Type B pancreatic cell (in vitro differentiated cells): Measurements from ENCODE around the gene MBNL3. TPM values are rescaled to one million over a fixed set of nuclear protein-coding genes. Genes with fewer than 3 reads are reported as not detected.

ENCODE experiments used
- DNase-seq: peaks from one replicate; pipeline ENCODE4 v3.0.0; 2021; ENCODE audit warnings: mixed read lengths; ENCODE audit not compliant: unreplicated experiment; ENCODE audit errors: extremely low spot score
- H3K27ac Mint-ChIP-seq: 2 replicates; pipeline ENCODE4 v1.8.0; 2021; ENCODE audit warnings: mild to moderate bottlenecking, mixed read lengths
- H3K27me3 Mint-ChIP-seq: 2 replicates; pipeline ENCODE4 v1.8.0; 2021; ENCODE audit warnings: mixed read lengths
- H3K36me3 Mint-ChIP-seq: 2 replicates; pipeline ENCODE4 v1.8.0; 2021; ENCODE audit warnings: mixed read lengths
- H3K4me1 Mint-ChIP-seq: one replicate; pipeline ENCODE4 v1.8.0; 2021; ENCODE audit warnings: mixed read lengths; ENCODE audit not compliant: unreplicated experiment
- H3K4me3 Mint-ChIP-seq: 2 replicates; pipeline ENCODE4 v1.8.0; 2021; ENCODE audit warnings: mild to moderate bottlenecking, mixed read lengths
- H3K9me3 Mint-ChIP-seq: 2 replicates; pipeline ENCODE4 v1.8.0; 2021; ENCODE audit warnings: mixed read lengths
- total RNA-seq: library from RNA; stranded (reverse); gene quantifications from 2 replicates; pipeline ENCODE4 v1.2.1, GENCODE V29; 2021; ENCODE audit warnings: low replicate concordance
- TF ChIP-seq, protein P1 (sequence below): fragments of 200-600 bp; sonication (generic); conservative IDR thresholded peaks from 2 replicates; pipeline ENCODE4 v1.5.0; 2021; ENCODE audit warnings: antibody characterized with exemption, mild to moderate bottlenecking

MBNL3 gene
- total RNA-seq, 1 donor from 2014 or later = 27.5 TPM

DNA sequence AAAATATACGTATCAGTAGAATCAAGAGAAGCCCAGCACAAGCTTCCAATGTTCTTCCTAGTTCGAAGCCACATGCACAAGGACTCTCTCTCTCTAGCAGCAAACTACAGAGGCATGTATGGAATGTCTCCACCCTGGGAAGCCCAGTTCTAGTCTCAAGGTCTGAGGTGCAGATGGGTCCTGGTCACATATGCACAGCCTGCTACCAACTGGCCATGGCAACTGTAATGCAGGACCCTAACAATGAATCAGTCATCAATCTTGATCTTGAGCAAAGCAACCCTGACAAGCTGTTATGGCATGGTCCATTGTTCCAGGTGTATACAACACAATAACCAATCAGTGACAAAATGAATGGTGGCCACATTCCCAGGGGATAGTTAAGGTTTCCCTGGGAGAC is 55.8 kb downstream of the MBNL3 start:
- Mint-ChIP-seq H3K36me3 (peaks cover 14% of the 10 kb centered on the region), H3K9me3 (no peaks in the 10 kb centered on the region), H3K4me1 (peaks cover 11% of the 10 kb centered on the region), H3K27me3 (no peaks in the 10 kb centered on the region), H3K4me3 (no peak overlapping the region), H3K27ac (no peak overlapping the region)
- TF ChIP-seq, protein P1, sequence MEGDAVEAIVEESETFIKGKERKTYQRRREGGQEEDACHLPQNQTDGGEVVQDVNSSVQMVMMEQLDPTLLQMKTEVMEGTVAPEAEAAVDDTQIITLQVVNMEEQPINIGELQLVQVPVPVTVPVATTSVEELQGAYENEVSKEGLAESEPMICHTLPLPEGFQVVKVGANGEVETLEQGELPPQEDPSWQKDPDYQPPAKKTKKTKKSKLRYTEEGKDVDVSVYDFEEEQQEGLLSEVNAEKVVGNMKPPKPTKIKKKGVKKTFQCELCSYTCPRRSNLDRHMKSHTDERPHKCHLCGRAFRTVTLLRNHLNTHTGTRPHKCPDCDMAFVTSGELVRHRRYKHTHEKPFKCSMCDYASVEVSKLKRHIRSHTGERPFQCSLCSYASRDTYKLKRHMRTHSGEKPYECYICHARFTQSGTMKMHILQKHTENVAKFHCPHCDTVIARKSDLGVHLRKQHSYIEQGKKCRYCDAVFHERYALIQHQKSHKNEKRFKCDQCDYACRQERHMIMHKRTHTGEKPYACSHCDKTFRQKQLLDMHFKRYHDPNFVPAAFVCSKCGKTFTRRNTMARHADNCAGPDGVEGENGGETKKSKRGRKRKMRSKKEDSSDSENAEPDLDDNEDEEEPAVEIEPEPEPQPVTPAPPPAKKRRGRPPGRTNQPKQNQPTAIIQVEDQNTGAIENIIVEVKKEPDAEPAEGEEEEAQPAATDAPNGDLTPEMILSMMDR = no peak
- no peak for DNase-seq

DNA sequence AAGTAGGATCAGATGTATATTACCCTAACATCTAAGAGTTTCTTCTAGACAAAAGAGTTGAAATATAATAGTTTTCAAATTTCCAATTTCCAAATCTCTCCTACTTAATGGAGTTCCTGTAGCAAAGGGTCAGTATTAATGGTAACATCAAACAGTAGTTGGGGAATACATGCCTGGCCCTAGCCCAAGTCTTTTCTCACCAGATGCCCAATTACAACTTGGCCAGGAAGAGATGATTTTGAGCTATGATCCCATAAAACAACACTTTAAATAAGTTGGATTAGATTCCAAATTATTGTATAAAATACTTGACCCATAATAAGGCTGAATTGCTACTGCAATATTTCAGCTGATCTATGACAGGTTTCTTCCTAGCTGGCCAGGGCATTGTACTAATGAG is 59.9 kb downstream of the MBNL3 start:
- Mint-ChIP-seq H3K36me3 (peaks cover 9% of the 10 kb centered on the region), H3K27ac (no peak overlapping the region), H3K9me3 (no peaks in the 10 kb centered on the region), H3K27me3 (no peaks in the 10 kb centered on the region), H3K4me3 (no peak overlapping the region), H3K4me1 (peaks cover 20% of the 10 kb centered on the region)
- no peak for DNase-seq
- TF ChIP-seq, protein P1 = no peak

DNA sequence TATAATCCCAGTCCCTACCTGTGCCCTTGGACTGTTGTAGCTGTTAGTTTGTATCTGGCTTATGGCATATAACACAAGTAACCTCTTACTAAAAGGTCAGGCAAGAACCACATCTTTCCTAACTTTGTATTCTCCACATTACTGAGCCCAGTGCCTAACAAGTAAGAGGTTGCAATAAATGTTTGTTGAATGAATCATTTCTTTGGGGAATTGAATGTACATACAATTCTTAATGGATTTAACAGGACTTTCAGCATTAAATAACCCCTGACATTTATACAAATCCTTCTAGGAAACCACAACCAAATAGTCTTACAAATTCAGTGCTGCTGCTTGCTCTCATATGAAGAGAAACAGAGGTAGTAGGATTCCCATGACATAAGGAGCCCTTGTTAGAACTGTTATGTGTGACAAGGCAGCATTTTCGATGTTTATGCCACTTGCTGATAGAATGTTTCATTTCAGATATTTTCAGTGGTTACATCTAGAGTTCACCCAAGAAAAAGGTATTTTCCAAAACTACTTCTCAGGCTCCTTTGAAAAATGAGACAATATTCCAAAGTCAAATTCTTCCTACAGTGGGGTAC is 62.0 kb downstream of the MBNL3 start:
- Mint-ChIP-seq H3K27ac (no peak overlapping the region), H3K36me3 (peaks cover 9% of the 10 kb centered on the region), H3K27me3 (no peaks in the 10 kb centered on the region), H3K4me3 (no peak overlapping the region), H3K9me3 (no peaks in the 10 kb centered on the region), H3K4me1 (peaks cover 16% of the 10 kb centered on the region)
- TF ChIP-seq, protein P1 = no peak
- DNase-seq = no peak

DNA sequence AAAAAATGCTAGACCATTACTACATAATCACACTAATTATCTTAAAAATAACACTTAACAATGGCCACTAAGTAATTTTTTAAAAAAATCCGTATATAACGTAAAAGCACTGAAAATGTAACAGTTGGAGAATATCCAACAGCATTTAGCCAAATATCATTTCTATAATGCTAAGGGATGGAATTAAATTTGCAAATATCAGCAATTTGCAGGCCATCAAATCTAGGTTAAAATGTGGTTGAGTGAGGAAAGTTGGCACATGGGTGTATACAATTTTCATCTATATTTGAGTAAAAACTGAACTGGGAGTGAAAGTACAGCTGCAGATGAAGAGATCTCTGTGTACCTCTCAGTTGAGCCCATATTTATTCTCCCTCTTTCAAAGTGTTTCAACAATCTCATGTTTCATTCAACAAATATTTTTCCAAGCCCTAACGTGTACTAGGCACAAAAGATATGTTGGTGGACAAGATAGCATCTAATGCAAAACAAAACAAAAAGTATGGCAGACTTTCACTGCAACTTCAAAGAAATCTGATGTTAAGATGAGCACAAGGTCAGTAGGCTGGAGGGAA is 63.0 kb downstream of the MBNL3 start:
- TF ChIP-seq, protein P1 = no peak
- Mint-ChIP-seq H3K27me3 (no peaks in the 10 kb centered on the region), H3K36me3 (peaks cover 4% of the 10 kb centered on the region), H3K9me3 (no peaks in the 10 kb centered on the region), H3K4me1 (peaks cover 16% of the 10 kb centered on the region), H3K4me3 (no peak overlapping the region), H3K27ac (no peak overlapping the region)
- DNase-seq = no peak

DNA sequence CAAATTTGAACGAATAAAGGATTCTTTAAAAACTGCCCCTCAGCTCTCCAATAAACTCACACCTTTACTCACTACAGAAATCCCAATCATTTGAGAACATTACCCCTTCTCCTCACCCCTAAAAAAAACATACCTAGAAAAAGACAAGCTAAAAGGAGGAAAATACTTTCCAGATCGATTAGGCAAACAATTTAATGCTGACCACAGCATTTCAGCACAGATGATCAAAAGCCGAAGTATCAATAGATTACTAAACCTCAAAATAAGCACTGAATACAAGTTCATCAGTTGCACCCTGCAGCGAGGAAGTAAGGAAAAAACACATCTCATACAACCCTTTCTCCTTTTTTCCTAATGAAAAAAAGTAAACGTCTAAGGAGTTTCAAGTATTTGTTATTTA is 65.5 kb downstream of the MBNL3 start:
- H3K36me3 Mint-ChIP-seq = peaks cover 4% of the 10 kb centered on the region
- DNase-seq = no peak
- peaks cover 10% of the 10 kb centered on the region for H3K4me1 Mint-ChIP-seq
- TF ChIP-seq, protein P1 = no peak
- no peak overlapping the region for H3K27ac Mint-ChIP-seq
- H3K9me3 Mint-ChIP-seq = no peaks in the 10 kb centered on the region
- H3K4me3 Mint-ChIP-seq = no peak overlapping the region
- H3K27me3 Mint-ChIP-seq = no peaks in the 10 kb centered on the region
